ENCODE results near the gene INF2.
A peak's percentile ranks its signal among the peaks of the same experiment; 100 is the strongest.

The INF2 gene

DNA sequence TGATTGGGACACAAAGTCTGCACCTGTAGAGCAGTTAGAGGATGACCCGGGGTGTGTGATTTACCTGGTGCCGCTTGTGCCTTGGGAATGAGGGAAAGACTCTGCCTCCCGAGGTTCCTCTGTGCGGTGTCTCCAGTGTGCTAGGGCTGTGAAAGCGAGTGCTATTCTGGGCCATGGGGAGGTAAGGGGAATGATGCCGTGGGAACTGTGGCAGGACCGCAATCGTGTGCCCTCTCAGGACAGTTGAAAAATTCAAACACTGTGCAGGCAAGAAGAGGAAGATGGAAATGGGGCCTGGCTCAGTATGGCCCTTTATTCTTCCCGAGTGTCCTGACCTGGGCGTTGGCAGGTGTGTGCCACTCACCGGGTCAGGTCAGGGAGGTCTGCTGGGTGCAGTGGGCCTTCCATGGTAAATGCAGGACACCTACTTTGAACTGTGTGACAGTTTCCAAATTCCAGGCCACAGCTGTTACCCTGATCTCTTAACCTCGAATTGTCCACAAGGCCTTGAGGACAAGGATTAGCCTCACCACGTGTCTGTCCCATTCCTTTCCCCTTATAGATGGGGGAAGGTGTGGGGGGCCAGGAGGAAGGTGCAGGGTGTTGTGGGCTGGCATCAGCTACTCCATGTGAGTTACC, 64.9 kb downstream of the INF2 start:
- DNase-seq: no peak

DNA sequence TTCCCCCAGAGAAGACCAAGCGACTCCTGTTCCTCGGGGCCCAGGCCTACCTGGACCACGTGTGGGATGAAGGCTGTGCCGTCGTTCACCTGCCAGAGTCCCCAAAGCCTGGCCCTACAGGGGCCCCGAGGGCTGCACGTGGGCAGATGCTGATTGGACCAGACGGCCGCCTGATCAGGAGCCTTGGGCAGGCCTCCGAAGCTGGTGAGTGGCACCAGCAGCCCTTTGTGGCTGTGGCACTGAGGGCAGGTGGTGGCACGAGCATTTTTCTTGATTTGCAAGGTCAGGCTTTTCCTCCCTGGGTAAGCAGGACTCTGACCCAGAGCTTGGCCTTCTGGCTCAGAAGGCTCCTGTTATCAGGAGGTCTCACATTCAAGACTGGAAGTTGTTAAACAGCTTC, 66.2 kb downstream of the INF2 start:
- no peak for DNase-seq

DNA sequence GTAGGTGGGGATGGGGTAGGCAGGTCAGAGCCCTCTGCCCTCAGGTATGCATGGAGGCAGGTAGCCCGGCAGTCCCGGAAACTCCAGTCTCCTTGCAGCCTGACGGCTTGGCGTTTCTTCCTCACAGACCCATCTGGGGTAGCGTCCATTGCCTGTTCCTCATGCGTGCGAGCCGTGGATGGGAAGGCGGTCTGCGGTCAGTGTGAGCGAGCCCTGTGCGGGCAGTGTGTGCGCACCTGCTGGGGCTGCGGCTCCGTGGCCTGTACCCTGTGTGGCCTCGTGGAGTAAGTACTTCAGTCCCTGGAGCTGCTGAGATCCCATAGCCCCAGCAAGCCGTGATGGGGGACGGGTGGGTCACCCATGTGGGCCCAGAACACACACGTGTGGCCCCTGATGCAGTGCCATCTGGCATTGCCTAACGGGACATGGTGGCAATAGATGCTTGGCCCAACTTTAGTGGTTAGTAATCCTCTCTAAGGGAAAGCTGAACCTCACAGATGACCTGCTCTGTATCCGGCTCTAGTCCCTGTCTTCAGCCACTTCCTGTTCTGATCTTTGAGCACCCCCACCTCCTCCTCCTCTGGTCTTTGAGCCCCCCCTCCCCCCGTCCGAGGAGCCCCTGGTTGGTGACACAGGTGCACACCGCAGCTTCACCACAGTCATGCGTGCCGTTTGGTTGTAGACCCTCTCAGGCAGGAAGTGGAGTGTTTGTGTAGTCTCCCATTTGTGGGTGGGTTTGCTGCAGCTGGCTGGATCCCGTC, 67.2 kb downstream of the INF2 start:
- no peak for DNase-seq

DNA sequence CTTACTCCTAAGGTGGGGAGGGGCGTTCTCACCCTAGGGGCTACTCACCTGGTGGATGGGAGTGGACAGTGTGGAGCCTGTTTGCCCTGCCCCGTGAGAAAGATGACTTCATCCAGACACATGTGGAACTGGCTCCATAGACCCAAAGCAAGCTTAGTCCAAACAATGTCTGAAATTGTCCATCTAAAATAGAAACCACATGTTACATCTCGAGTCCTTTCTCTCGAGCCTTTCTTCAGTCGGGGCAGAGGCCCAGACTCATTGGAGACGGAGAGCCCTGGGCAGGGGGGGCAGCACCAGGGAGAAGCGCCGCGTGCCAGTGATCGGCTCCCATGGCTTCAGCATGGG, 67.8 kb downstream of the INF2 start:
- DNase-seq: no peak

DNA sequence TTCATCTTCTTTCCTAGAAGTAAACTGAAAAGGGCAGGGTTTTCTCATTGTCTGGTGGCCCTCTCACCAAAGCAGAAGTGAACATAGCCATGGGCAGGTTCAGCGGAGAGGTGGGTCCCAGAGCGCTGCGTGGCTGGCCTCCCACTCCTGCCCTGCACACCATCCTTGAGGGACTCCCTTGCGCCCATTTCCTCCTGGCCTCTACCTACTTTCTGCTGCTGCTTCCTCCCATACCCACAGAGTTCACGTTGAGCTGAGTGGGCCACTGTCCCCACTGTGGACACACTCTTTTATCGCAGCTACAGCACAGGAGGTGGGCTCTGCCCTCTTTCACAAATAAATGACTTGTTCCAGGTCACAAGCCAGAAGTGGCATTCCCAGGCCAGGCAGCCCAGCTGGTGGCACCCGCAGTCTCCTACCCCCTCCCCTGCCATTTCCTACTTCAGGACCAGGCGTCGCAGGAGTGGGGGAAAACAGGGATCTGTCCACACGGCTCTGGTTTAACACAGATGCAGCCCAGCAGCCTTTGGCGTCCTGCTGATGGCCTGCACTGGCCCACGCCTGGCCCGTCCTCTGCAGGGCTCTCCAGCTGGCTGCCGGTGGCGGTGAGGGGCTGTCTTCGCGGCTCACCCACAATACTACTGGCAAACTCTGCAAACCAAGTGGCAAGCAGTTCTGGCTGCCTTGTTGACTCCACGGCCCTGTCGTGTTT, 68.4 kb downstream of the INF2 start:
- DNase-seq: no peak

DNA sequence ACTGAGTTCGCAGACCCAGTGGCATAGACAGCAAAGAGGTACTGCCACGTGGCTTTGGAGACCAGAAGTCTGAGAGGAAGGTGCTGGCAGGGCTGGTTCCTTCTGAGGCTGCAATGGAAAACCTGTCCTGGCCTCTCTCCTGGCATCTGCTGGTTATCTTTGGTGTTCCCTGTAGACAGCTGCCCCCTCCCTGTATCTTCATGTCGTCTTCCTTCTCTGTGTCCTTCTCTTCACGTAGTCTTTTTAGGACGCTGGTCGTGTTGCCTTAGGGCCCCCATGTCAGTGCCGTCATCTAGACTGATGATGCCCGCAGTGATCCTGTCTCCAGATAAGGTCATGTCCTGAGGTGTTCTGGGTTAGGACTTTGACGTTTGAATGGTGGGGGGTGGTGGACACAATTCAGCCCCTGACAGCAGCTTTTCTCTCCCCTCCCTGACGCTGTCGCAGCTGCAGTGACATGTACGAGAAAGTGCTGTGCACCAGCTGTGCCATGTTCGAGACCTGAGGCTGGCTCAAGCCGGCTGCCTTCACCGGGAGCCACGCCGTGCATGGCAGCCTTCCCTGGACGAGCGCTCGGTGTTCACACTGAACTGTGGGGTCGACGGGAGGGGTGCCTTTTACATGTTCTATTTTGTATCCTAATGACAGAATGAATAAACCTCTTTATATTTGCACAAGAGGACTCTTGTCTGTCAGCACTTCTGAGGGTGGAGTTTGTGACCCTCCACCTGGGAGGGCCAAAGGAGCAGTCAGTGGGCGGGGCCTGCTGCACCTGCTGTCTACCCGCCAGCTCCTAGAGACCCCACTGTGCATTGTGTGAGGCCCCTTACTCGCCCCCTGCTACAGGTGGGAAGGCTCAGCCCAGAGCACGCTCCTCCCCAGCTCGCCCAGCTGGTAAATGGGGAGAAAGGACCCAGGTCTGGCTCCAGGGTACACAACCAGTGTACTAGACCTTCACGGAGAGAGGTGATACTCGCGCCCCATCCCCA, 69.9 kb downstream of the INF2 start:
- DNase-seq: no peak

DNA sequence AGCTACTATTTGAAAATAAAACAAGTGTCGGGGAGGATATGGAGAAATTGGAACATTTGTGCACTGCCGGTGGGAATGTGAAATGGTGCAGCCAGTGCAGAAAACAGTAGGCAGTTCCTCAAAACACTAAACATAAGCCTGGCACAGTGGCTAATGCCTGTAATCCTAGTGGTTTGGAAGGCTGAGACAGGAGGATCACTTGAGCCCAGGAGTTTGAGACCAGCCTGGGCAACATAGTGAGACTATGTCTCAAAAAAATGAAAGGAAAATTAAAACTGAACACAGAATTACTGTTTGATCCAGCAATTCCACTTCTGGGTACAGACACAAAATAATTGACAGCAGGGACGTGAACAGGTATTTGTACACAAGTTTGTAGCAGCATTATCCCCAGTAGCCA, 76.1 kb downstream of the INF2 start:
- DNase-seq: no peak

DNA sequence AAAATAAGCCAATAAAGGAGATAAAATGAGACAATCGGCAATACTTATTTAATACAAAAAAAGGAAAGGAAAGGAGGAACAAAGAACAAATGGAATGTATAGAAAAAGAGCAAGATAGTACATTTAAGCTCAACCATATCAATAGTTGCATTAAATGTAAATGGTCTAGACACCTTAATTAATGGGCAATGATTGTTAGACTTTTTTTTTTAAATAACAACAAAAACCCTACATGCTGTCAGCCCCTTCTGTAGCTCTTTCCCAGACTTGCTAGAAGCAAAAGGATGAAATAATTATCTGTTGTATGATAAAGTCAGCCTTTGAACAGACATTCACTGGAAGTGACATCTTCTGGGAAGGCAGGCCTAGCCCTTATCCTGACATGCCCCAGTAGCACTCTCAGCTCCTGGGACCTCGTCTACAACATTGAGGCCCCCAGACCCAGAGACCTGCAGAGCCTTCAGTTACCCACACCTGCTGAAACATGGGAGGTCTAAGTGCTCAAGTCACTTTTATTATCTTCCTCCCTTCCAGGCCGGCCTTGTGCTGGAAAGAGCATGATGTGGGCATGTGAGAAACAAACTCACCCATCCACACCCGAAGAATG, 76.9 kb downstream of the INF2 start:
- DNase-seq: no peak

DNA sequence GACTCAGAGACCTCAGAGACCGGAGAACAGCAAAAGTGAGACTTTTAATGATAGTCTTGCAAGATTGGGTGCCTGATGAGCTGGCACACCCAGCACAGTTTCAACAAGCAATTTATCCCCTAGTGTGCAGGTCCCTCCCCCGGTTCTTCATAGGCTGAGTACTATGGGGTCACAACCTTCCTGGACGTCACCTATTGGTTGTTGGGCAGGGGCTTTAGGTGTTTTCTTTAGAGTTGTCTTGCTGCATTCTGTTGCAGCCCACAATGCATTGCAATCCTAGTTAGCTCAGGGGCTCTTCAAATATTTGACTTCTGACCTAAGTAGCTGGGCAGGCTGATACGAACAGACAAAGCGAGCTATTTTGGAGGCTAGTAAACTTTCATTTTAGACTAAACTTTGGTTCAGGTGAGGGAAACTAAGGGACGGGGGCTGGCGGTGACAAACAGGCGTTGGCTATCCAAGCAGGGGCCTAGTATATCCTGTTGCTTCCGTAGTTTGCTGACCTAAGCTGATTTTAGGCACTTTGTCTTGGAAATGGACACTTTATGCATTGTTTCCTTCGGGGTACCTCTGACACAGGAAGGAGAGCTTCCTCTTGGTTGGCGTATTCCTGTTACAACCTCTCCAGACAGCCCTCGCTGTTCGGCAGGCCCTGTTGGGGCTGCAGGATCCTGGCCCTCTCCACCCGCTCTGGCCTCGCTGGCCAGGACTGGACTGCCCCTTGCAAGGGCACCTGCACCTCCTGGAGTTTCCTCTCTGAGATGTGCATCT, 77.6 kb downstream of the INF2 start:
- no peak for DNase-seq

DNA sequence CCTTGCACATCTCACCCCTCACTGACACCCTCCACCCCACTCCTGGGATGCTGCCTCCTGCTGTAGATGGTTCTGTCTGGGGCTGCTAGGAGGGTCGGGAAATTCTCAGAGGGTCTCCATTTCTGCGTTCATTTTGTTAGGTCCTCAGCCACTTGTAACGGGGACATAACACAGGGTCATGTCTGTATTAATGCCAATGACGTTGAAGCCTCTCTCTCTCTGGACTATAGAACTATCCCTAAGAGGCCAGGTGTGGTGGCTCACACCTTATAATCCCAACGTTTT, 78.2 kb downstream of the INF2 start:
- DNase-seq: no peak

DNA sequence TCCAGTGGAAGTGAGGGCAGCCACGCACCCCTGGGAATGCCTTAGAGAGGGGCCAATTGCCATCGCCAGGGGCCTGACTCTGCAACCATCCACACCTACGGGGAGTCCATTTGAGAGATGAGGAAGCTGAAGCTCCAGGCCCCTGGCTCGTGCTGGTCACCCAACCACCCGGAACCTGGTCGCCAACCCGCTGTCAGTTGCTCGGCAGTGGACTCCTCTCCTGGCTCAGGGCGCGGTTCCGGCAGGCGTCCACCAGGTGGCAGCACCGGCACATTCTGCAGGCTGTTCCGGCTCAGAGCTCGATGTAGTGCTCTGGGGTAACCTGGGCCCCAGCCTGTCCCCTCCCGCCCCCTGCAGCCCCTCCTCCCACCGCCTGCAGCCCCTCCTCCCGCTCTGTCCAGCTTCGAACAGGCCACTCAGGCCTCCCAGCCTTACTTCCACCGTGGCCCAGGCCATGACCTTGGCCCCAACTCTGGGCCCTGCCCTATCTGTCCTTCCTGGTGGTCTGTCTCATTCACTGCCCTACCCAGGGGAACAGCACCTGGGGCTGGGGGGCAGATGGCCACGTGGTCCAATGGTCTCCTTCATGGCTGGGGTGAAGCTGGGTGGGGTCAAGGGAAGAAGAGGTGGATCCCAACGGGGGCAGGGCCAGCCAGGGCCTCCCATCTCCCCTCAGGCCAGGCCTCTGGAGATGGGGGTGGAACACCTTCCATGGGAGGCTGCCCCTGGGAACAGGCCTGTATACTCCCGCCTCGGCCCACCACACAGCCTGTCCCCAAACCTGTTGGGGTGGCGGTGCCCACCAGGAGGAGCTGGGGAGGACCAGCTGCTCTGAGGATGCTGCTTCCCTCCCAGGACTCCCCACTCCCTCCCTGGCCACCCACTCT, 79.3 kb downstream of the INF2 start:
- peak; percentile 93 for DNase-seq

DNA sequence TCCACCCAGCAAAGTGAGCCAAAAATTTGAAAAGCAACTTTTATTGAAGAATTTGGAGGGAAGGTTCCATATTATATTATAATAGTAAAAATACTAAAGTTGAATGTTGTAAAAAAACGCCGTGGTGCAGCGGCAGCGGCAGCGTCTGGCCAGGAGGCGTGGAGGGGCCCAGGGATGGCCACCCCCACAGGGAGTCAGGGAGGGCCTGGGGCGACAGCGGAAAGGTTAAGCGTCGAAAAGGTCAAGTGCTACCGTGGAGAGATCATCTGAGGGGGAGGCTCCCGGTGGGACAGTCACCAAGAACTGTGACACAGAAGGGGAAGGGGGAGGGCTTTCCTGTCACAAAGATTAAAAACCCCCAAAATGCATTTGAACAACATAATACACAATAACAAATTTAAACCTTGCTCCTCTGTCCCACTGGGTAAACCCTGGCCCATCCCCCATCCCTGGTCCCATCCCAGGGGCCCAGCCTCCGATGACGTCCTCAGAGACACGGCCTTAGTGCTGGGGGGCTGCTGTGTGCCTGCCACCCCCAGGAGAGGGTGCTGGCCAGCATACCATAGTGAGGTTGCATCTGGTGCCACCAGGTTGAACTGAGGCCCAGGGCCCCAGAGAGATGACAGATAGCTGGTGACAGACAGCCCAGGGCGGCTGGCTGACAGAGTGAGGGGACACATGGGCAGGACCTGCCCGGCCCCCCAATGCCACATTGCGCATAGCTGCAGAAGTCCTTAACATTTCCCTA, 80.1 kb downstream of the INF2 start:
- no peak for DNase-seq

DNA sequence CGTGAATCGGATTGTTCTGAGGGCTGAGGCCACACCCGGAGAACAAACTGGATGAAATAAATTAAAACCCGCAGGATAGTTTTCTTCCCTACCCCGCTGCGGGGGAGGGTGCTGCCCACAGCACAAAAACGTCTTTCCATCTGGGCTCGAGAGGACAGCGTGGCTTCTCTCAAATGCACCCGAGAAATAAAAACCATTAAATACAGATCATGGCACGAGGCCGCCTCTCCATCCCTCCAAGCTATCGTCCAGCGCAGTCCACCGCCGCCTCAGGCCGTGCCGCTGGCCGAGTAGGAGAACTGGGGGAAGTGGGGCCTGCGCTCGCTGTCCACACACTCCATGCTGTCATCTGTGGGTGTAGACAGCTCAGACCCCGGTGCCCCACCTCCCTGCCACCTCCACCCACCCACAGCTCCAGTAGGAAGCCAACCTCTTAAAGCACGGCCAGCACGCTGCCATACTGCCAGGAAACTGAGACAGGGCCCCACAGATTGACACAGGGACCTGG, 80.7 kb downstream of the INF2 start:
- DNase-seq: no peak

DNA sequence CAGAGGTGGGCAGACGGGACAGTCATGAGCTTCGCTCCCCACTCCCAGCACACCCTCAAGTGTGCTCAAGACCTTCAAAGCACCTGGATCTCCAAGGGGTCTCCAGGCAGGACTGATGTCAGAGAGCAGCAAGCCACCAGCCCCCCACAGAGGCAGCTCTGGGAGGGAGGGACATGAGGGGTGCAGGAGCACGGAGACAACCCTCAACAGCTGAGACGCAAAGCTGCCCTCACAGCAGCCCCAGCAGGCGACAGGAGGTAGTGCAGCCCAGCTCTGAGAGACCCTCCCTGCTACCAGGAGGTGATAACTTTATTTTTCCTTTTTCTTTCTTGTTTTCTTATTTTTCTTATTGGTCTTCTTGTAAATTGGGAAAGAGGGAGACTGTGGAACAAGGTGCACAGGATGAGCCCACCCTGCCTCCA, 81.4 kb downstream of the INF2 start:
- DNase-seq: no peak

DNA sequence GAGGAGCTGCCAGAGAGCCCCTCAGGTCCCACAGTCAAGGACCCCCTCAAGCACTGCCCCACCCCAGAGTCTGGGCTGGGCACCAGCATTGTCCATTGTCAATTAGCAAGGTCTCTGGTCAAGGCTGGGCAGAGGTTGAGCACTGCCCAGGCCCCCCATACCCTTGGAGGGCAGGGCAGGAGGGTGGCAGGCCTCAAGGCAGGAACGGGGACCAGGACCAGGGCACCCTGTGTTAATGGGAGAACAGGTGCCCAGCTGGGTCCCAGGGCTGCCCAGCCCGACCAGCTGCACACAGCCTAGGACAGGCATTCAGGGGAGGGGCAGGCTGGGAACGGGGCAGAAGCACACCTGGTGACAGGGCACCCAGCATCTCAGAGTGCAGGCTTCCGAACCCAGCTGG, 82.0 kb downstream of the INF2 start:
- no peak for DNase-seq

Data from stimulated activated CD4-positive, alpha-beta T cell treated with anti-CD3 and anti-CD28 coated beads, Interleukin-12 subunit alpha, Interleukin-12 subunit beta, amount 100 ng/mL, for 4 hours (primary cell).